ENCODE measurements around the gene ZNF213.
"Not testable (repeated sequence)": the region's sequence is repeated elsewhere in the genome, so short reads cannot be mapped to it uniquely, and the experiment has no call there.

Gene ZNF213

DNA sequence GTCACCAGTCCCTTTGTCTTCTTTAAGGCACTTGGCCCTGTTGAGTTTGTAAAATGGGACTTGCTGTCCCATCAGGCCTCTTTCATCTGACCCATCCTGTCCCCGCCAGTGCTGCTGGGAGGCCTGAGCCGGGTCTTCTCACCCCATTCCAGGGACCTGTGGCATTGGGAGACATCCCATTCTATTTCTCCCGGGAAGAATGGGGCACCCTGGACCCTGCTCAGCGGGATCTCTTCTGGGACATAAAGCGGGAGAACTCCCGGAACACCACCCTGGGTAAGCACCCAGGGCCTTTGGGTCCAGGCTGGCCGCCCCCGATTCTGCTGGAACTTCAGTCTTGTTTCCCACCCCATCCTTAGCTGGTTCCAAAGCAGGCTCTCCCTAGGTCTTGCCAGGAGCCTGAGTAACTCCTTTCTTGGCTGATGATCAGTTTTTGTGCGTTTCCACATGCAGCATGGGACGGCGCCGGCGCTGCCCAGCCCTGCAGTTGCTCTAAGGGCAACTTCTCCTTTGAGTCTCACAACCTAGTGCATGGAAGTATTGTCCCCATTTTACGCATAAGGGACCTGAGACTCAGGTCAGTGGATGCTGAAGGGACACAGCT lies 4.1 kb downstream of the ZNF213 start:
- Histone ChIP-seq H3K4me1 (ENCODE audit: insufficient read depth, low read length, severe bottlenecking) (peaks cover 12% of the 10 kb centered on the region), H2AFZ (ENCODE audit: low read length) (no peak overlapping the region), H3K79me2 (ENCODE audit: insufficient read depth, low read length) (peaks cover 7% of the 10 kb centered on the region), H4K20me1 (ENCODE audit: insufficient read depth, low read length) (no peaks in the 10 kb centered on the region), H3K9ac (ENCODE audit: low read length) (no peak overlapping the region), H3K9me3 (ENCODE audit: low read length) (no peaks in the 10 kb centered on the region), H3K4me3 (ENCODE audit: low read depth, low read length, poor library complexity, severe bottlenecking) (no peak overlapping the region), H3K36me3 (ENCODE audit: insufficient read depth, low read length) (peaks cover 17% of the 10 kb centered on the region), H3K27me3 (ENCODE audit: insufficient read depth, low read length) (no peaks in the 10 kb centered on the region), H3F3A (ENCODE audit: insufficient read depth, low read length) (no peaks in the 10 kb centered on the region), H3K27ac (ENCODE audit: low read depth, low read length, poor library complexity, severe bottlenecking) (no peak overlapping the region), H3K4me2 (ENCODE audit: low read length) (no peak overlapping the region), H3K9me2 (ENCODE audit: low read depth, low read length) (no peaks in the 10 kb centered on the region)
- no peak for TF ChIP-seq EZH2 (IDR thresholded peaks at IDR 0.05; ENCODE audit: borderline replicate concordance, low read length)
- TF ChIP-seq, protein P1, sequence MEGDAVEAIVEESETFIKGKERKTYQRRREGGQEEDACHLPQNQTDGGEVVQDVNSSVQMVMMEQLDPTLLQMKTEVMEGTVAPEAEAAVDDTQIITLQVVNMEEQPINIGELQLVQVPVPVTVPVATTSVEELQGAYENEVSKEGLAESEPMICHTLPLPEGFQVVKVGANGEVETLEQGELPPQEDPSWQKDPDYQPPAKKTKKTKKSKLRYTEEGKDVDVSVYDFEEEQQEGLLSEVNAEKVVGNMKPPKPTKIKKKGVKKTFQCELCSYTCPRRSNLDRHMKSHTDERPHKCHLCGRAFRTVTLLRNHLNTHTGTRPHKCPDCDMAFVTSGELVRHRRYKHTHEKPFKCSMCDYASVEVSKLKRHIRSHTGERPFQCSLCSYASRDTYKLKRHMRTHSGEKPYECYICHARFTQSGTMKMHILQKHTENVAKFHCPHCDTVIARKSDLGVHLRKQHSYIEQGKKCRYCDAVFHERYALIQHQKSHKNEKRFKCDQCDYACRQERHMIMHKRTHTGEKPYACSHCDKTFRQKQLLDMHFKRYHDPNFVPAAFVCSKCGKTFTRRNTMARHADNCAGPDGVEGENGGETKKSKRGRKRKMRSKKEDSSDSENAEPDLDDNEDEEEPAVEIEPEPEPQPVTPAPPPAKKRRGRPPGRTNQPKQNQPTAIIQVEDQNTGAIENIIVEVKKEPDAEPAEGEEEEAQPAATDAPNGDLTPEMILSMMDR (IDR thresholded peaks at IDR 0.05; ENCODE audit: low read length): no peak

DNA sequence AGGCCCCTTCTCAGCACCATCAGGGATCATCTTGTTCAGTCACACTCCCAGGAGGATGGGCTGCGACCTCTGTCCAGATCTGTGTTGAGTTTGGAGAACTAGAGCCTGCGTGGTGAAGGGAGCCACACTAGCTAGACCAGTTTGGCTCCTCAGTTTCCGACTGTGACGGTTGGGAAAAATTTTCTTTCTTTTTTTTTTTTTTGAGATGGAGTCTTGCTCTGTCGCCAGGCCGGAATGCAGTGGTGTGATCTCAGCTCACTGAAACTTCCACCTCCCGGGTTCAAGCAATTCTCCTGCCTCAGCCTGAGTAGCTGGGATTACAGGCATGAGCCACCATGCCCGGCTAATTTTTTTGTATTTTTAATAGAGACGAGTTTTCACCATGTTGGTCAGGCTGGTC lies 4.7 kb downstream of the ZNF213 start:
- H3K9me3 ChIP-seq (ENCODE audit: low read length); H3K9me2 ChIP-seq (ENCODE audit: low read depth, low read length); H3K79me2 ChIP-seq (ENCODE audit: insufficient read depth, low read length); H3K4me2 ChIP-seq (ENCODE audit: low read length); H3K9ac ChIP-seq (ENCODE audit: low read length); H2AFZ ChIP-seq (ENCODE audit: low read length); H3K4me3 ChIP-seq (ENCODE audit: low read depth, low read length, poor library complexity, severe bottlenecking); H4K20me1 ChIP-seq (ENCODE audit: insufficient read depth, low read length); H3K27ac ChIP-seq (ENCODE audit: low read depth, low read length, poor library complexity, severe bottlenecking); H3K27me3 ChIP-seq (ENCODE audit: insufficient read depth, low read length); H3F3A ChIP-seq (ENCODE audit: insufficient read depth, low read length): not testable (repeated sequence)
- H3K36me3 ChIP-seq (ENCODE audit: insufficient read depth, low read length): peaks cover 17% of the 10 kb centered on the region
- peaks cover 10% of the 10 kb centered on the region for H3K4me1 ChIP-seq (ENCODE audit: insufficient read depth, low read length, severe bottlenecking)

DNA sequence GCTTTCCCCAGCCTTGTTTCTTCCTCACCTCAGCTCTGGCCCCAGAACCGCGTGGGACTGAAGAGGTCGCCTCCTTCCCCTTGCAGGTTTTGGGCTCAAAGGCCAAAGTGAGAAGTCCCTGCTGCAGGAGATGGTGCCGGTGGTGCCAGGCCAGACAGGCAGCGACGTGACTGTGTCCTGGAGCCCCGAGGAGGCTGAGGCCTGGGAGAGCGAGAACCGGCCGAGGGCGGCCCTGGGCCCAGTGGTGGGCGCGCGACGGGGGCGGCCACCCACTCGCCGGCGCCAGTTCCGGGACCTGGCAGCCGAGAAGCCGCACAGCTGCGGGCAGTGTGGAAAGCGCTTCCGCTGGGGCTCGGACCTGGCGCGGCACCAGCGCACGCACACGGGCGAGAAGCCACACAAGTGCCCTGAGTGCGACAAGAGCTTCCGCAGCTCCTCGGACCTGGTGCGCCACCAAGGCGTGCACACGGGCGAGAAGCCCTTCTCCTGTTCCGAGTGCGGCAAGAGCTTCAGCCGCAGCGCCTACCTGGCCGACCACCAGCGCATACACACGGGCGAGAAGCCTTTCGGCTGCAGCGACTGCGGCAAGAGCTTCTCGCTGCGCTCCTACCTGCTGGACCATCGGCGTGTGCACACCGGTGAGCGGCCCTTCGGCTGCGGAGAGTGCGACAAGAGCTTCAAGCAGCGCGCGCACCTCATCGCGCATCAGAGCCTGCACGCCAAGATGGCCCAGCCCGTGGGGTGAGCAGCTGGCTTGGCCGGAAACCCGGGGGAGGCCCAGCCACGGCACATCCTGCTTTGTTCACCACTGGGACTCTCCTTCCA lies 6.0 kb downstream of the ZNF213 start:
- H3K27me3 ChIP-seq (ENCODE audit: insufficient read depth, low read length): peaks cover 16% of the 10 kb centered on the region; the same call in 1 of the 2 replicates
- no peaks in the 10 kb centered on the region for H3F3A ChIP-seq (ENCODE audit: insufficient read depth, low read length)
- H3K9me3 ChIP-seq (ENCODE audit: low read length): no peaks in the 10 kb centered on the region
- H3K36me3 ChIP-seq (ENCODE audit: insufficient read depth, low read length): peaks cover 17% of the 10 kb centered on the region
- no peak overlapping the region for H3K4me2 ChIP-seq (ENCODE audit: low read length)
- TF ChIP-seq, protein P1 (IDR thresholded peaks at IDR 0.05; ENCODE audit: low read length): no peak
- TF ChIP-seq EZH2 (IDR thresholded peaks at IDR 0.05; ENCODE audit: borderline replicate concordance, low read length): no peak
- H3K79me2 ChIP-seq (ENCODE audit: insufficient read depth, low read length): no peaks in the 10 kb centered on the region
- H3K27ac ChIP-seq (ENCODE audit: low read depth, low read length, poor library complexity, severe bottlenecking): no peak overlapping the region
- peaks cover 4% of the 10 kb centered on the region for H3K4me1 ChIP-seq (ENCODE audit: insufficient read depth, low read length, severe bottlenecking)
- no peaks in the 10 kb centered on the region for H4K20me1 ChIP-seq (ENCODE audit: insufficient read depth, low read length)
- H3K9ac ChIP-seq (ENCODE audit: low read length): no peak overlapping the region
- H2AFZ ChIP-seq (ENCODE audit: low read length): no peak overlapping the region
- no peaks in the 10 kb centered on the region for H3K9me2 ChIP-seq (ENCODE audit: low read depth, low read length)
- H3K4me3 ChIP-seq (ENCODE audit: low read depth, low read length, poor library complexity, severe bottlenecking): no peak overlapping the region

All from OCI-LY1 (cell line).